Suprapubic skin (tissue), 4 donors: ENCODE data around the gene NHLRC2. TPM values are rescaled to one million over a fixed set of nuclear protein-coding genes. Genes with fewer than 3 reads are reported as not detected.

ENCODE experiments used
- DNase-seq, 2 donors: peaks; one replicate each; pipeline ENCODE4 v3.0.0-alpha.2; 2019; ENCODE audit warnings: low spot score in 2 of 2
- H3K27ac ChIP-seq: fragments of 200-600 bp; sonication (generic); one replicate; pipeline ENCODE4 v1.5.1; 2019
- H3K27me3 ChIP-seq: fragments of 200-600 bp; sonication (generic); one replicate; pipeline ENCODE4 v1.5.1; 2019
- H3K36me3 ChIP-seq: fragments of 200-600 bp; sonication (generic); one replicate; pipeline ENCODE4 v1.5.1; 2019
- H3K4me1 ChIP-seq: fragments of 200-600 bp; sonication (generic); one replicate; pipeline ENCODE4 v1.5.1; 2019
- H3K4me3 ChIP-seq: fragments of 200-600 bp; sonication (generic); one replicate; pipeline ENCODE4 v1.5.1; 2019; ENCODE audit warnings: mild to moderate bottlenecking
- H3K9me3 ChIP-seq: fragments of 200-600 bp; sonication (generic); one replicate; pipeline ENCODE4 v1.5.1; 2019
- CTCF ChIP-seq, 2 donors: fragments of 200-600 bp in 1 of 2; fragments of 450-650 bp in 1 of 2; sonication (generic) in 1 of 2; IDR thresholded peaks; one replicate each; pipeline ENCODE4 v1.5.1; 2016 to 2019; ENCODE audit warnings: antibody characterized with exemption in 2 of 2, mild to moderate bottlenecking in 1 of 2, moderate library complexity in 1 of 2
- EP300 ChIP-seq: sonication (generic); formaldehyde crosslinking; IDR thresholded peaks from one replicate; pipeline ENCODE4 v1.6.1; 2017; ENCODE audit warnings: antibody characterized with exemption
- POLR2A ChIP-seq, 2 donors: fragments of 450-650 bp; IDR thresholded peaks; one replicate each; pipeline ENCODE4 v1.6.1; 2017; ENCODE audit warnings: antibody characterized with exemption in 2 of 2, mild to moderate bottlenecking in 2 of 2, moderate library complexity in 2 of 2
- POLR2AphosphoS5 ChIP-seq, 3 donors: sonication (generic); formaldehyde crosslinking; IDR thresholded peaks; one replicate each; pipeline ENCODE4 v1.6.1; 2017; ENCODE audit warnings: antibody characterized with exemption in 3 of 3
- WGBS: methylation state at CpG from one replicate; pipeline ENCODE4 v1.1.5; 2018; 5-methylcytosine and 5-hydroxymethylcytosine counted together
- total RNA-seq, 4 donors: library from RNA; depleted of rRNA; stranded (reverse); fragments of >200 nt; gene quantifications; one replicate each; pipeline ENCODE4 v1.1.0, GENCODE V29; 2016

The NHLRC2 gene
- total RNA-seq, 4 donors from 2014 or later = 35.3 to 49.6 (median 42.3) TPM

- Histone ChIP-seq H3K27me3 (no peaks in the 10 kb centered on the region), H3K36me3 (peaks cover 9% of the 10 kb centered on the region), H3K4me1 (no peaks in the 10 kb centered on the region), H3K27ac (no peak overlapping the region), H3K4me3 (no peak overlapping the region), H3K9me3 (peaks cover 4% of the 10 kb centered on the region)
- TF ChIP-seq CTCF (IDR thresholded peaks at IDR 0.05) (no peak), EP300 (no peak), POLR2AphosphoS5 (IDR thresholded peaks at IDR 0.05) (no peak), POLR2A (IDR thresholded peaks at IDR 0.05) (no peak)
- no peak for DNase-seq
- WGBS = 96% methylated on average over 3 of the region's 3 CpGs
These were observed 17.9 kb downstream of the NHLRC2 start for GRCh38 chr10:113872139-113873030.

GRCh38 chr10:113875212-113875611 is 20.8 kb downstream of the NHLRC2 start:
- DNase-seq = no peak
- Histone ChIP-seq H3K27me3 (no peaks in the 10 kb centered on the region), H3K9me3 (peaks cover 4% of the 10 kb centered on the region), H3K4me1 (no peaks in the 10 kb centered on the region), H3K27ac (no peak overlapping the region), H3K4me3 (no peak overlapping the region), H3K36me3 (peaks cover 16% of the 10 kb centered on the region)
- WGBS = 100% methylated on average over 1 of the region's 1 CpG
- TF ChIP-seq EP300 (no peak), CTCF (IDR thresholded peaks at IDR 0.05) (no peak), POLR2AphosphoS5 (IDR thresholded peaks at IDR 0.05) (no peak), POLR2A (IDR thresholded peaks at IDR 0.05) (no peak)

GRCh38 chr10:113876461-113876860 is 22.0 kb downstream of the NHLRC2 start:
- H3K36me3 ChIP-seq = peaks cover 16% of the 10 kb centered on the region
- WGBS = 64% methylated on average over 3 of the region's 3 CpGs

GRCh38 chr10:113879691-113880090 is 25.2 kb downstream of the NHLRC2 start:
- 93% methylated on average over 2 of the region's 2 CpGs for WGBS
- no peaks in the 10 kb centered on the region for H3K27me3 ChIP-seq
- H3K9me3 ChIP-seq = no peaks in the 10 kb centered on the region
- H3K27ac ChIP-seq = no peak overlapping the region
- TF ChIP-seq POLR2AphosphoS5 (IDR thresholded peaks at IDR 0.05) (no peak), EP300 (no peak), CTCF (IDR thresholded peaks at IDR 0.05) (no peak), POLR2A (IDR thresholded peaks at IDR 0.05) (no peak)
- DNase-seq = no peak
- H3K36me3 ChIP-seq = peaks cover 27% of the 10 kb centered on the region
- no peaks in the 10 kb centered on the region for H3K4me1 ChIP-seq
- no peak overlapping the region for H3K4me3 ChIP-seq

More at GRCh38 chr10:113876461-113876860, 22.0 kb downstream of the NHLRC2 start:
- H3K9me3 ChIP-seq = peaks cover 4% of the 10 kb centered on the region
- TF ChIP-seq EP300 = no peak
- TF ChIP-seq POLR2A (IDR thresholded peaks at IDR 0.05) = no peak
- TF ChIP-seq POLR2AphosphoS5 (IDR thresholded peaks at IDR 0.05) = no peak
- no peak for TF ChIP-seq CTCF (IDR thresholded peaks at IDR 0.05)
- H3K27ac ChIP-seq = no peak overlapping the region
- no peaks in the 10 kb centered on the region for H3K27me3 ChIP-seq
- H3K4me3 ChIP-seq = no peak overlapping the region
- DNase-seq = no peak
- no peaks in the 10 kb centered on the region for H3K4me1 ChIP-seq

GRCh38 chr10:113880236-113880635 is 25.8 kb downstream of the NHLRC2 start:
- WGBS = 73% methylated on average over 1 of the region's 1 CpG
- Histone ChIP-seq H3K27ac (no peak overlapping the region), H3K4me1 (no peaks in the 10 kb centered on the region), H3K36me3 (peaks cover 28% of the 10 kb centered on the region), H3K4me3 (no peak overlapping the region), H3K27me3 (no peaks in the 10 kb centered on the region), H3K9me3 (no peaks in the 10 kb centered on the region)
- no peak for DNase-seq
- TF ChIP-seq CTCF (IDR thresholded peaks at IDR 0.05) = no peak
- no peak for TF ChIP-seq POLR2A (IDR thresholded peaks at IDR 0.05)
- TF ChIP-seq POLR2AphosphoS5 (IDR thresholded peaks at IDR 0.05) = no peak
- TF ChIP-seq EP300 = no peak
